Skeletal muscle tissue (tissue), 4 donors: ENCODE data around the gene CELF4. TPM values are rescaled to one million over a fixed set of nuclear protein-coding genes. Genes with fewer than 3 reads are reported as not detected.
"Not testable (repeated sequence)": the region's sequence is repeated elsewhere in the genome, so short reads cannot be mapped to it uniquely, and the experiment has no call there.

ENCODE experiments used
- H3K27ac ChIP-seq: one replicate; pipeline ENCODE4 v1.7.0; 2013; ENCODE audit warnings: mild to moderate bottlenecking, low read depth, low read length, inconsistent platforms
- H3K27me3 ChIP-seq, 3 donors: one replicate each; pipeline ENCODE4 v1.7.0; 2013; ENCODE audit warnings: low read length in 3 of 3; ENCODE audit not compliant: control insufficient read depth in 3 of 3, insufficient read depth in 3 of 3
- H3K36me3 ChIP-seq, 3 donors: one replicate each; pipeline ENCODE4 v1.7.0; 2013; ENCODE audit warnings: low read length in 3 of 3; ENCODE audit not compliant: control insufficient read depth in 3 of 3, insufficient read depth in 3 of 3
- H3K4me1 ChIP-seq, 3 donors: one replicate each; pipeline ENCODE4 v1.7.0; 2013; ENCODE audit warnings: low read length in 3 of 3, mild to moderate bottlenecking in 3 of 3; ENCODE audit not compliant: control insufficient read depth in 3 of 3, insufficient read depth in 3 of 3
- H3K4me3 ChIP-seq, 3 donors: one replicate each; pipeline ENCODE4 v1.7.0; 2013; ENCODE audit warnings: low read length in 3 of 3
- H3K9ac ChIP-seq, 3 donors: one replicate each; pipeline ENCODE4 v1.7.0; 2013; ENCODE audit warnings: low read length in 3 of 3, mild to moderate bottlenecking in 3 of 3, moderate library complexity in 2 of 3, low read depth in 1 of 3
- H3K9me3 ChIP-seq, 3 donors: one replicate each; pipeline ENCODE4 v1.7.0; 2013; ENCODE audit warnings: low read length in 3 of 3; ENCODE audit not compliant: control insufficient read depth in 3 of 3
- total RNA-seq: library from RNA; depleted of rRNA; stranded (reverse); fragments of >200 nt; gene quantifications from one replicate; pipeline ENCODE4 v1.2.3, GENCODE V29; 2014
- donor health status: Osteomylitis.

The CELF4 gene
- total RNA-seq, 1 donor from 2014 or later: not detected

DNA sequence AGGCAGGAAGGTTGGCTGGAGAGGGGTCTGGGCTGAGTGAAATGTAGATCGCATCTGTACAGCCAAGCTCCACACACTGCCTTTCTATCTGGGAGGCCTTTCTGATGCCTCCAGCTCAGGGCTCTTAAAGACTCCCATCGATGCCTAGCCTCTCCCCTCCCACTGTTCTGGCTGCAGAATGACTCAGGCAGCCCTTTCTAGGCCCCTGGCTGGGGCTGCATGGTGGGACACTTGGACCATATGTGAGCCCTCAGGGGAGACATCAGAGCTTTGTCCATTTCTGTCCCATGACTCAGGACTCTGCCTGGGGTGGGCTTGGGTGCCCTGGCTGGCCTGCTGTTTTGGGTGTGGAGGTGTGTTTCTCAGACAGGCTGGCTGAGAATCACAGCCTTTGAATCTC lies 101.3 kb downstream of the CELF4 start:
- Histone ChIP-seq H3K9ac (no peak overlapping the region), H3K4me3 (no peak overlapping the region), H3K9me3 (no peaks in the 10 kb centered on the region), H3K27ac (no peak overlapping the region), H3K36me3 (no peaks in the 10 kb centered on the region), H3K27me3 (peaks cover 11 to 29% (median 26%) of the 10 kb centered on the region in 3 donors), H3K4me1 (no peaks in the 10 kb centered on the region)

DNA sequence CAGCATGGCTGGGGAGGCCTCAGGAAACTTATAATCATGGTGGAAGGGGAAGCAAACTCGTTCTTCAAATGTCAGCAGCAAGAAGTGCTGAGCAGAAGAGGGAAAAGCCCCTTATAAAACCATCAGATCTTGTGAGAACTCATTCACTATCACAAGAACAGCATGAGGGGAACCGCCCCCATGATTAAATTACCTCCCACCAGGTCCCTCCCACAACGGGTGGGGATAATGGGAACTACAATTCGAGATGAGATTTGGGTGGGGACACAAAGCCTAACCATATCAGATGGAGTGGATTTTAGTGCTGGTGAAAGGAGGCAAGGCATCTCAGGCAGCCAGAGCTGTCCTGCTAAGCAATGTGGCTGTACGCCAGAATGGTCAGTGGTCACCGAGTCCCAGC lies 104.3 kb downstream of the CELF4 start:
- not testable (repeated sequence) for H3K4me1 ChIP-seq, H3K36me3 ChIP-seq, H3K27ac ChIP-seq, H3K9ac ChIP-seq, H3K9me3 ChIP-seq, H3K4me3 ChIP-seq
- H3K27me3 ChIP-seq: peaks cover under 1 to 23% (median 14%) of the 10 kb centered on the region in 3 donors

DNA sequence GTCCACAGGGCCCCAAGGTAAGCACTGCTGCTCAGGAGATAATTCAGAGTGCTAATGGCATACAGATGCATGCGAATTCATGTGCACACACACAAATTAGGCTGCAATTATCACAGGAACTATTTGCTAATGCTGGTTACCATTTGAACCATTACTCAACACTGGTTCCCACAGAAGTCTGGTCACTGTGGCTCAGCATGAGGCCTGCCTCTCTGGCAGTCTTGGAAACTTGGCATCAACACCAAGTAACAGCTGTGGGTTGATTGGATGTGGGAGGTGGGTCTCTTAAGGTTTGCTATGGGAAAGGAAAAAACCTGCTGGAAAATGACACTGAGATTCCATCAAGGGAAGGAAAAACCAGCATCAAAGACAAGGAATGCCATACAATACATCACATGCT lies 105.0 kb downstream of the CELF4 start:
- Histone ChIP-seq H3K27me3 (peaks cover 0 to 22% (median 9%) of the 10 kb centered on the region in 3 donors), H3K4me3 (no peak overlapping the region), H3K9ac (no peak overlapping the region), H3K4me1 (no peaks in the 10 kb centered on the region), H3K36me3 (no peaks in the 10 kb centered on the region), H3K9me3 (no peaks in the 10 kb centered on the region), H3K27ac (no peak overlapping the region)

DNA sequence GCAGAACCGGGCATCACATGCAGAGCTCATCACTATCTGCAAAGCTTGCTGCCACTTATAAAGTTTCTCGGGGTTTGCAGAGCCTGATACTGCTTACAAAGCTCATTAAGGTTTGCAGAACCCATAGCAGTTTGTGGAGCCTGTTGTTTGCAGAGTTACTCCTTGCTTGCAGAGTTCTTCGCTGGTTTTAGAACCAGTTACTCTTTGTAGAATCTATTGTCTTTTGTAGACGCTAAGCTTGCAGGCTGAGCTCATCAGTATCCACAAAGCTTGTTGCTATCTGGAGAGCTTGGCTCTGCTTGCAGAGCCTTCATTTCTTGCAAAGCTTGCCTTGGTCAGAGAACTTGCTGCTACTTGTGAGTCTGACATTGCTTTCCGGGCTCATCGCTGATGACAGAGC lies 106.9 kb downstream of the CELF4 start:
- Histone ChIP-seq H3K4me1 (no peaks in the 10 kb centered on the region), H3K9ac (no peak overlapping the region), H3K27me3 (peaks cover 0 to 15% (median 4%) of the 10 kb centered on the region in 3 donors), H3K4me3 (no peak overlapping the region), H3K9me3 (no peaks in the 10 kb centered on the region), H3K27ac (no peak overlapping the region), H3K36me3 (no peaks in the 10 kb centered on the region)

DNA sequence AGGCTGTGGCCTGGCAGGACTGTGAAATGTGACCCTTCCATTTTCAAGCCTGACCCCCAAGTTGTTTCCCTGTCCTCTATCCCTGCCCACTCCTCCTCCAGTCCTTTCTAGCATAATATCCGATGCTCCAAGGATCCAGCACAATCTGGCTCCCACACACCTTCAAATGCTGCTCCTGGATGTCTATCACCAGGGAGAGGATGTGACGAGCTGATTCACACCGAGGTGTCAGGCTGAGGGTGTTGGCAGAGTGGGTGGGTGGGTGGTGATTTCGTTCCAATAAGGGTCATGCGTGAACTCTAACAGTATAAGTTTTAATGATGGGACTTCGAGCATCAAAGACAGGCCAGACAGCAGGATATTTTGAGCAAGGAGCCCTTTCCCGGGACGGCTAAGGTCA lies 107.8 kb downstream of the CELF4 start:
- Histone ChIP-seq H3K4me1 (no peaks in the 10 kb centered on the region), H3K4me3 (no peak overlapping the region), H3K9me3 (no peaks in the 10 kb centered on the region), H3K27ac (no peak overlapping the region), H3K27me3 (peaks cover 0 to 15% (median 4%) of the 10 kb centered on the region in 3 donors), H3K9ac (no peak overlapping the region), H3K36me3 (no peaks in the 10 kb centered on the region)

DNA sequence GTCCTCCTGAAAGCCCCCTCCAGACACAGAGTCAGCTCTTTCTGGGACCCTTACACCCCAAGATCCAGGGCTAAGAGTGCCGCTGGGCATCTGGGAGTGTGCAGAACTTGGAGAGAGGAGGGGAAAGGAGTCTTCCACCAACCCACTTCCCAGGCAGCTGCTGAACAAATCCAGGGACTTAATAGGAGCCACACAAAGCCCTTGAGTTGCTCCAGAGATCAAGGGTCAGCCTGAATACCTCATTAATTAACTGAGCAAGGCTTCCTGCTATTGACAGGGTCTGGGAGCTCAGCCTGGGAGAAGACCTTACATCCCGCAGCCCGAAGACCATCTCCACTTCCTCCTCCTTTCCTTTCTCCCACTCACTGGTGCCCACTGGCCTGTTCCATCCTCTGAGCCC lies 108.3 kb downstream of the CELF4 start:
- H3K9me3 ChIP-seq: no peaks in the 10 kb centered on the region
- H3K4me1 ChIP-seq: no peaks in the 10 kb centered on the region
- H3K36me3 ChIP-seq: no peaks in the 10 kb centered on the region
- no peak overlapping the region for H3K9ac ChIP-seq
- H3K27ac ChIP-seq: no peak overlapping the region
- no peak overlapping the region for H3K4me3 ChIP-seq
- peaks cover 0 to 17% (median 5%) of the 10 kb centered on the region in 3 donors for H3K27me3 ChIP-seq

DNA sequence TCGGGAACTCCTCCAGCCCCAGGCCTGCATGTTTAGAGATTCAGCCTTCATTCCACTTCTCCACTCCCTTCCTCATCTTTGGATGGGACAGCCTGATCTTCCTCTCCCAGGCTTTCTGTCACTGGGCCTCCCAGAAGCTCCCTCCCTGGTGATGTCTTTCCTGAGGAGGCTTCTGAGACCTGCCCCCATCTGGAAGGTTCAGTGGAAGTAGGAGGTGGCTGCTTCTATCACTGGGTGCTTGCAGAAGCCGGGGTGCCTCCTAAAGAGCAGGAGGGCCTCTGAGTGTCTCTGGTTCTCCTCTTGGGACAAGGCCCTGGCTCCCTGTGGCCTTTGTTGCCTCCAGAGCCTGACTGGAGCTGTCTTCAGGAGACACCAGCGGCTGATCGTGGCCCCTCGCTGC lies 108.7 kb downstream of the CELF4 start:
- Histone ChIP-seq H3K27ac (no peak overlapping the region), H3K36me3 (no peaks in the 10 kb centered on the region), H3K4me1 (no peaks in the 10 kb centered on the region), H3K27me3 (peaks cover 0 to 18% (median 9%) of the 10 kb centered on the region in 3 donors), H3K9ac (no peak overlapping the region), H3K4me3 (no peak overlapping the region), H3K9me3 (no peaks in the 10 kb centered on the region)

DNA sequence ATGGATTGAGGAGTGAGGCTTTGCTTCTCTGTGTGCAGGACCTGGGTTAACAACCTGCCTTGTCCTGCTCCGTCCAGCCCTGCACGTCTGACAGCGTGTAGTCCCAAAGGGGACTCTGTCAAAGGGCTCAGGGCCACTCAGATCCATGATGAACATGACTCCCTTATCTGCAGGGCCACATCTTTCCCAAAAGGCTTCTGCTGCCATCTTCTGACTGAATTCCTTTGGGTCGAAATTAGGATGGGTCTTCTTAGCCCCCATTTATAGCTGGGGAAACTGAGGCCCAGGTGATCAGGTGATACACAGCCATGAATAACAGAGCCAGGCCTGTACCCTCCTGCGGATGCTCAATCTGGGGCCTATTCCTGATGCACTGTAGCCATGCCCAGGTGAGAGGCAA lies 109.2 kb downstream of the CELF4 start:
- Histone ChIP-seq H3K4me1 (no peaks in the 10 kb centered on the region), H3K27me3 (peaks cover under 1 to 13% (median 12%) of the 10 kb centered on the region in 3 donors)

DNA sequence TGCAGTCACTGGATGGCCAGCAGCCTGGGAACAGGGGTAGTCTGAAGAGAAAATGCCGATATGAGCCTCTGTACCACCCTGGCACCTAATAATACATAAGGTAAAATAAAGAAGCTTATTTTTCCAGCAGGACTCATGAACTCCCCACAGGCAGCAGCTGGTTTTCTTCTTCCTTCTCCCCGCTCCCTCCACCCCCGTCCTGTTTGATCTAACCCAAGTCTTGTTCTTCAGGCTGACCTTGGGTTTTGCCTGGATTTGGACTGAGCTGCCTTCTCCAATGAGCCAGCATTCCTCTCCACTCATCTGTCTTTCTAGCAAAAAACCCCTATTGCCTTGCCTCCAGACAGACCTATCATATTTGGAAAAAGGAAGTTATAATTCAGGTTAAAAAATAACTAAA lies 111.8 kb downstream of the CELF4 start:
- Histone ChIP-seq H3K27me3 (peaks cover 15 to 27% (median 16%) of the 10 kb centered on the region in 3 donors), H3K27ac (no peak overlapping the region), H3K36me3 (no peaks in the 10 kb centered on the region), H3K9me3 (no peaks in the 10 kb centered on the region), H3K4me1 (no peaks in the 10 kb centered on the region), H3K4me3 (no peak overlapping the region), H3K9ac (no peak overlapping the region)

More for the DNA sequence above, 109.2 kb downstream of the CELF4 start:
- Histone ChIP-seq H3K4me3 (no peak overlapping the region), H3K9me3 (no peaks in the 10 kb centered on the region), H3K27ac (no peak overlapping the region), H3K36me3 (no peaks in the 10 kb centered on the region), H3K9ac (no peak overlapping the region)

DNA sequence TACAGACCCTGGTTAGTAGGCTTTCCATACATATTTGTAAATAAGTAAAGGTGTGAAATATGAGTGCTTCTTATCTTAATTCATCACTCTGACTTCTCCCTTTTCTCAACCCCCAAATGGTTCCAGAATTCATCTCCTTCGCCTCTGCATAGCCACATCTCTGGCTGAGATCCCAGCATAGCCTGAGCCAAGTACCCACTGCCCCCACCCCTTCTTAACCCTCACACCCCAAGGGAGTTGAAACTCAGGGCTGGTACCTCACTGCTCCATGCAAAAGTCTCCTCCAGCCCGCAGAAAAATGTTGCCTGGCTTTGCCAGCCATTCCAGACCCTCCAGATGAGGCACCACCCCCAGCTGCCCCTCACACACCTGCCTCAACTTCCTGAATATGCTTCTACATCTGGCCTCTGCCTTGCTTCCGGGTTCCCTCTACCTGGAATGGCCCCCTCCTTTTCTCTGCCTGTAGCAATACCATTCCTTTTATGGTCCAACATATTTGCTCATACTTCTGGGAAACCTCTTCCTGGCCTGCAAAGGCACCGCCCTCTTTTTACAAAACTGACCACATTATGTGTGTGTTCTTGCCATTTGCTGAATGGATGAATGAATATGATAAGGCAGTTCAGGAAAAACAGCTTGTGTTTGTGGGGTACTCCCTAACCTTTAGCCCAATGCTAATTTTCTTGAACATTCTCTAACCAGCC lies 112.8 kb downstream of the CELF4 start:
- H3K9me3 ChIP-seq: no peaks in the 10 kb centered on the region
- no peaks in the 10 kb centered on the region for H3K4me1 ChIP-seq
- H3K4me3 ChIP-seq: no peak overlapping the region
- peaks cover 15 to 34% (median 22%) of the 10 kb centered on the region in 3 donors for H3K27me3 ChIP-seq
- no peak overlapping the region for H3K27ac ChIP-seq
- H3K9ac ChIP-seq: no peak overlapping the region
- H3K36me3 ChIP-seq: no peaks in the 10 kb centered on the region
